ENCODE measurements around the gene TTLL8. TPM values are rescaled to one million over a fixed set of nuclear protein-coding genes. Genes with fewer than 3 reads are reported as not detected.

TTLL8 gene
- total RNA-seq, 4 donors from 2014 or later = not detected

DNA sequence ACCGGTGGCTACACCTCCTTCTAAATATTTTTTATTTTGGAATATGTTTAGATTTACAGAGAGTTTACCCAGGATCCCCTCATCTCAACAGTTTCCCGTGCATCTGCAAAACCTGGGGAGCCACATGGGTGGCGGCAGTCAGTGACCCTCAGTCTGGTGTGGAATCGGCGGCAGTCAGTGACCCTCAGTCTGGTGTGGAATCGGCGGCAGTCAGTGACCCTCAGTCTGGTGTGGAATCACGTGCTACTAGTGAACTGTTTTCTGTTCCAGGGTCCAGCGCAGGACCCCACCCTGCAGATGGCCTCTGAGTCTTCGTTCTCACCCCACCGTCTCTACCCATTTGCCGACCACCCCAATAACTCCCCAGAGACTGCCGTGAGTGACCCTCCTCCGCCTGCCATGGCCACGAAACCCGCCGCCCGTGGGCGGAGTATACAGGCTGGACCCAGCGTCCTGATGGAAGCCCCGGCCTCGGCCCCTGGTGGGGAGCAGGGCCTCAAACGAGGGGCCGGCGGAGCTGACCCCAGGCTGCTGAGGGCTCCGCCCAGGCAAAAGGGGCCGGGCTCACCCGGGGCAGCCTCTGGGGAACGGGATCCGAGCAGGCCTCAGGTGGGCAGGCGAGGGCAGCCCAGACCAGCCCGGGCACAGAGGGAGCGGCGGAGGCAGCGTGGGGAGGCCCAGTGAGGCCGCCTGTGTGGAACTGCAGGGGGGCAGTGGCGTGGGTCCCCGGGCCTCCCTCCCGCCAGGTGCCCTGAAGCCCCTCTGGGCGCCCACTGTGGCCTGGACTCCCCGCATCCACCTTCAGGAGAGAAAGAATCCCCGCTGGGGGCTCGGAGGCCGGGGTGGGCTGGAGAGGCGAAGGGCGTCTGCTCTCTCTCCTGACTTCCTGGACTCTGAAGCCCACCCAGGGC, 48.1 kb downstream of the TTLL8 start:
- Histone ChIP-seq H3K36me3 (no peaks in the 10 kb centered on the region), H3K4me3 (peak overlapping the region in 2 of 4 donors; percentile 19 to 50), H3K9me3 (no peaks in the 10 kb centered on the region), H3K27ac (no peak overlapping the region), H3K27me3 (peaks cover 19 to 72% (median 37%) of the 10 kb centered on the region in 4 donors), H3K4me1 (peaks cover 11 to 24% (median 18%) of the 10 kb centered on the region in 3 donors)
- intact Hi-C loops (cut with DNase I) = no loop called here
- TF ChIP-seq POLR2A (IDR thresholded peaks at IDR 0.05) = no peak
- no peak for DNase-seq
- WGBS, 2 donors = 63 to 79% methylated on average over 4 to 11 of the region's 46 CpGs

DNA sequence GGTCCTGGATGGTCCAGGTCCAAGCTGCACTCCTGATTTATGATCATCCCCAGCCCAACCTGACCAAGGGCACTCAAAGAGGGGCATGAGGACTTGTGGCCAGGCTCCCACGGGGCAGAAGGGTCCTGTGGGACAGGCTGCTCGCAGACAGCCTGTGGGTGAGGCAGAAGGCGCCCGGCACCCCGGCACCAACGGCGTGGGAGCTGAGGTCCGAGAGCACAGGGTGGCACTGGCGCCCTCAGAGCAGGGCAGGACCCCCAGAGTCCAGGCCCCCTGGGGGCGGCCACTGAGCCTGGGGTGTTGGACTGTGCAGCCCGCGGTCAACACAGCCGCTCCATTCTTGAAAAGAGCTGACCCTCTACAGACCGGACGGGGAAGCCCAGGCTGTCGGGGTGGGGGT, 48.8 kb downstream of the TTLL8 start:
- no peak overlapping the region for H3K27ac ChIP-seq
- TF ChIP-seq, protein P1, sequence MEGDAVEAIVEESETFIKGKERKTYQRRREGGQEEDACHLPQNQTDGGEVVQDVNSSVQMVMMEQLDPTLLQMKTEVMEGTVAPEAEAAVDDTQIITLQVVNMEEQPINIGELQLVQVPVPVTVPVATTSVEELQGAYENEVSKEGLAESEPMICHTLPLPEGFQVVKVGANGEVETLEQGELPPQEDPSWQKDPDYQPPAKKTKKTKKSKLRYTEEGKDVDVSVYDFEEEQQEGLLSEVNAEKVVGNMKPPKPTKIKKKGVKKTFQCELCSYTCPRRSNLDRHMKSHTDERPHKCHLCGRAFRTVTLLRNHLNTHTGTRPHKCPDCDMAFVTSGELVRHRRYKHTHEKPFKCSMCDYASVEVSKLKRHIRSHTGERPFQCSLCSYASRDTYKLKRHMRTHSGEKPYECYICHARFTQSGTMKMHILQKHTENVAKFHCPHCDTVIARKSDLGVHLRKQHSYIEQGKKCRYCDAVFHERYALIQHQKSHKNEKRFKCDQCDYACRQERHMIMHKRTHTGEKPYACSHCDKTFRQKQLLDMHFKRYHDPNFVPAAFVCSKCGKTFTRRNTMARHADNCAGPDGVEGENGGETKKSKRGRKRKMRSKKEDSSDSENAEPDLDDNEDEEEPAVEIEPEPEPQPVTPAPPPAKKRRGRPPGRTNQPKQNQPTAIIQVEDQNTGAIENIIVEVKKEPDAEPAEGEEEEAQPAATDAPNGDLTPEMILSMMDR (IDR thresholded peaks at IDR 0.05) = no peak
- no peak for TF ChIP-seq POLR2A (IDR thresholded peaks at IDR 0.05)
- DNase-seq = no peak
- H3K27me3 ChIP-seq = peaks cover 13 to 67% (median 32%) of the 10 kb centered on the region in 4 donors
- no peaks in the 10 kb centered on the region for H3K9me3 ChIP-seq
- no peaks in the 10 kb centered on the region for H3K36me3 ChIP-seq
- WGBS, 2 donors = 63 to 83% methylated on average over 2 to 6 of the region's 16 CpGs
- intact Hi-C loops (cut with DNase I) = no loop called here
- peaks cover 4 to 16% (median 10%) of the 10 kb centered on the region in 3 donors for H3K4me1 ChIP-seq
- H3K4me3 ChIP-seq = no peak overlapping the region

DNA sequence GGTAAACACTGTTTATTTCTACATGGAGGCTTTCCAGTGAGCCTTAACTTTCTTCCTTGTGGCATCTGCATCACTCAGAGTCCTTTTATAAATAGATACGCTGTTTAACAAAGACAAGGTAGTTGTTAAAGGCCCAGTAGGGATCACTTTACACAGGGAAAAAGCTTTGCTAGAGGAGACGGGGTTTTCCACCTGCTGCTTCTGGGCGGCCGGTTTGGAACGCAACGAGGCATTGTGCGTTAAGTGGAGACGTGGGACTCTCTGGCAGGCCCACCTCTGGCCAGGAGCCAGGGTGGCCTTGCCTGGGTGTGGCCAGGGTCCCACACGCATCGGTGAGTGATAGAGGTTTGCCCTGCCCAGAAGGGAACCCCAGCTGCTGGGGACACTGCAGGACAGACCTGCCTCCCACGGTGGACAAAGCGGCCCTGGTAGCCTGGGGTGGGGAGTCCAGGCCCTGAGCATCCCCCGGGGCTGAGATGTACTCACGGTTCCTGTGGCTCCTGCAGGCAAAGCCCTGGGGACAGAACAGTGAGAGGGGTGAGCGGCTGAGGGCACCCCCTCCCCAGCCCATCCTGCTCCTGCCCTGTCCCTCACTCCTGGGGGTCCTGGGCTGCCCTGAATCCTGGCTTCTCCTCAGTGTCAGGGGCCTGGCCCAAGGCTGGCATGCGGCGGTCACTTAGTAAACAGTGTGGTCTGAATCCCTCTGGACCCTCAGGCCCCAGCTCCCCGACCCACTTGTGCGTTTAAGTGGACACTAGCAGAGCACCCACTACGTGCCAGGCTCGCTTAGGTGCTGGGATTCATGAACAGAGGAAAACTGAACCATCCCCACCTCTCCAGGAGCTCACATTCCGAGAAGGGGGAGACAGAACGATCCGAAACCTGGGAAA, 49.7 kb downstream of the TTLL8 start:
- 47 to 69% methylated on average over 15 to 19 of the region's 24 CpGs for WGBS, 2 donors
- H3K36me3 ChIP-seq = no peaks in the 10 kb centered on the region
- intact Hi-C loops (cut with DNase I) = no loop called here
- no peak overlapping the region for H3K27ac ChIP-seq
- H3K4me1 ChIP-seq = peaks cover 4 to 14% (median 8%) of the 10 kb centered on the region in 3 donors
- no peak overlapping the region for H3K4me3 ChIP-seq
- no peak for DNase-seq
- no peaks in the 10 kb centered on the region for H3K9me3 ChIP-seq
- H3K27me3 ChIP-seq = peaks cover 9 to 61% (median 25%) of the 10 kb centered on the region in 4 donors
- no peak for TF ChIP-seq POLR2A (IDR thresholded peaks at IDR 0.05)
- TF ChIP-seq, protein P1 (IDR thresholded peaks at IDR 0.05) = no peak

DNA sequence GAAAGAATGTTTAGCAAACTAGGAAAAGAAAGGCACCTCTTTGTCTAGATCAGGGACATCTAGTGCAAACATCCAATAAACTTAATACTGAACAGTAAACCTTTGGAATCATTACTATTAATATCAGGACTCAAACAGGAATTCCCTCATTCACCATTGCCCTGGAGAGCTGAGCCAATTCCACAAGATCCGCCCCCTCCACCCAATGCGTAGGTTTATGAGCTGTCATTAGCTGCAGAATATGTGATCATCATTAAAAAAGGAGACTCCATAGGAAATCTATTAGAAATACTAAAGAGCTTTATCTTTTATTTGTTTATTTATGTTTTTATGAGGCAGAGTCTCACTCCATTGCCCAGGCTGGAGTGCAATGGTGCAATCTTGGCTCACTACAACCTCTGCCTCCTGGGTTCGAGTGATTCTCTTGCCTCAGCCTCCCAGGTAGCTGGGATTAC, 51.0 kb downstream of the TTLL8 start:
- Histone ChIP-seq H3K4me3 (no peak overlapping the region), H3K36me3 (no peaks in the 10 kb centered on the region), H3K4me1 (peaks cover 4 to 14% (median 8%) of the 10 kb centered on the region in 3 donors), H3K27ac (no peak overlapping the region), H3K9me3 (no peaks in the 10 kb centered on the region), H3K27me3 (peaks cover 5 to 49% (median 17%) of the 10 kb centered on the region in 4 donors)
- intact Hi-C loops (cut with DNase I) = no loop called here
- WGBS, 2 donors = 72 to 82% methylated on average over 3 of the region's 3 CpGs
- no peak for DNase-seq
- no peak for TF ChIP-seq POLR2A (IDR thresholded peaks at IDR 0.05)
- TF ChIP-seq, protein P1 (IDR thresholded peaks at IDR 0.05) = no peak

DNA sequence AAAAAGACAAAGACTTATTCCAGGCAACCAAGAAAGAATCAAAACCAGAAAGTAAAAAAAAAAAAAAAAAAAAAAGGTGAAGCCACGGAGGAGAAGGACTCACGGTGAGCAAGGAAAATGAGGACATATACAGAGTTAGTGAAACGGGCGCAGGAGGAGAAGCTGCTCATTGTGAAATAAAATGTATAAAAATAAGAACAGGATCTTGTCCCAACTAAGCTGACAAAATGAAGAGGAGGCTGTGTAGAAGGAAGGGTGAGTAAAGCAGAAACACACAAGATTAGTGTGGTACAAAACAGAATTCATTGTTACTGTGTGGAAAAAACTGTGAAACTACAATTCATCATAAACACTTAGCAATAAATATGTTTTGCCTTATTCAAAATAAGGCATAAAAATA, 53.2 kb downstream of the TTLL8 start:
- TF ChIP-seq, protein P1 (IDR thresholded peaks at IDR 0.05) = no peak
- TF ChIP-seq POLR2A (IDR thresholded peaks at IDR 0.05) = no peak
- Histone ChIP-seq H3K4me1 (peaks cover 0 to 4% (median 0%) of the 10 kb centered on the region in 3 donors), H3K36me3 (no peaks in the 10 kb centered on the region), H3K4me3 (no peak overlapping the region), H3K27me3 (peaks cover 0 to 47% (median 1%) of the 10 kb centered on the region in 4 donors), H3K9me3 (no peaks in the 10 kb centered on the region), H3K27ac (no peak overlapping the region)
- intact Hi-C loops (cut with DNase I) = no loop called here
- WGBS, 2 donors = 62 to 66% methylated on average over 4 of the region's 4 CpGs
- DNase-seq = no peak
